NCI-H510A (cell line): ENCODE results near the gene BBS4.
"Not testable (repeated sequence)": the region's sequence is repeated elsewhere in the genome, so short reads cannot be mapped to it uniquely, and the experiment has no call there.

ENCODE experiments used
- DNase-seq: peaks from one replicate; lab custom pipeline; 2025; lab: John Stamatoyannopoulos, UW

BBS4 gene

GRCh38 chr15:72700076-72700475 is 14.1 kb downstream of the BBS4 start:
- DNase-seq: no peak

- DNase-seq: no peak
These were observed 20.3 kb downstream of the BBS4 start for GRCh38 chr15:72706266-72706665.

GRCh38 chr15:72708551-72709303 is 22.7 kb downstream of the BBS4 start:
- not testable (repeated sequence) for DNase-seq

- DNase-seq: no peak
These were observed 36.2 kb downstream of the BBS4 start for GRCh38 chr15:72722071-72722696.

- DNase-seq: no peak
These were observed 38.0 kb downstream of the BBS4 start for GRCh38 chr15:72724028-72724427.

GRCh38 chr15:72725446-72725845 is 39.4 kb downstream of the BBS4 start:
- DNase-seq: no peak

- DNase-seq: not testable (repeated sequence)
These were observed 39.8 kb downstream of the BBS4 start for GRCh38 chr15:72725851-72726250.

- DNase-seq: no peak
These were observed 41.1 kb downstream of the BBS4 start for GRCh38 chr15:72727154-72727553.

- not testable (repeated sequence) for DNase-seq
These were observed 42.2 kb downstream of the BBS4 start for GRCh38 chr15:72728249-72728648.

- no peak for DNase-seq
These were observed 42.8 kb downstream of the BBS4 start for GRCh38 chr15:72728821-72729220.

GRCh38 chr15:72732086-72732485 is 46.1 kb downstream of the BBS4 start:
- no peak for DNase-seq

GRCh38 chr15:72732516-72732915 is 46.5 kb downstream of the BBS4 start:
- no peak for DNase-seq

GRCh38 chr15:72733941-72734738 is 48.1 kb downstream of the BBS4 start:
- no peak for DNase-seq

- no peak for DNase-seq
These were observed 49.1 kb downstream of the BBS4 start for GRCh38 chr15:72735111-72735510.

- no peak for DNase-seq
These were observed 51.1 kb downstream of the BBS4 start for GRCh38 chr15:72737061-72737460.

- no peak for DNase-seq
These were observed 51.7 kb downstream of the BBS4 start for GRCh38 chr15:72737723-72738122.

GRCh38 chr15:72740219-72740618 is 54.2 kb downstream of the BBS4 start:
- no peak for DNase-seq

GRCh38 chr15:72749700-72750099 is 63.7 kb downstream of the BBS4 start:
- no peak for DNase-seq

GRCh38 chr15:72751751-72752455 is 65.9 kb downstream of the BBS4 start:
- DNase-seq: no peak

GRCh38 chr15:72754096-72754495 is 68.1 kb downstream of the BBS4 start:
- no peak for DNase-seq

GRCh38 chr15:72758182-72758581 is 72.2 kb downstream of the BBS4 start:
- no peak for DNase-seq

- no peak for DNase-seq
These were observed 74.7 kb downstream of the BBS4 start for GRCh38 chr15:72760590-72761260.
